K562 (cell line): Measurements from ENCODE around the gene GRIK5. TPM values are rescaled to one million over a fixed set of nuclear protein-coding genes. Genes with fewer than 3 reads are reported as not detected.

ENCODE experiments used
- ARID1B ChIP-seq: fragments of 450-650 bp; IDR thresholded peaks from 2 replicates; pipeline ENCODE4 v1.6.1; 2016; ENCODE audit warnings: antibody characterized with exemption, mild to moderate bottlenecking, inconsistent platforms
- CBFB ChIP-seq: sonication (generic); formaldehyde crosslinking; IDR thresholded peaks from 2 replicates; pipeline ENCODE4 v1.4.0; 2020; ENCODE audit warnings: mild to moderate bottlenecking, missing genetic modification reagents
- CREBBP ChIP-seq: IDR thresholded peaks from one replicate; pipeline ENCODE4 v1.6.1; 2012; ENCODE audit warnings: low read depth, mild to moderate bottlenecking, control low read depth, inconsistent platforms, low read length
- CREM ChIP-seq: IDR thresholded peaks from 2 replicates; pipeline ENCODE4 v1.6.1; 2014; ENCODE audit warnings: antibody characterized with exemption, low read depth
- CUX1 ChIP-seq: fragments of 200-800 bp; sonication (Bioruptor generic); IDR thresholded peaks from 2 replicates; pipeline ENCODE4 v1.6.1; 2016; ENCODE audit warnings: missing genetic modification characterization, missing compliant biosample characterization
- FOXJ3 ChIP-seq: sonication (generic); formaldehyde crosslinking; IDR thresholded peaks from 2 replicates; pipeline ENCODE4 v1.4.0; 2020; ENCODE audit warnings: mild to moderate bottlenecking, missing genetic modification reagents
- HDAC2 ChIP-seq: fragments of 450-650 bp; IDR thresholded peaks from 2 replicates; pipeline ENCODE4 v1.6.1; 2016; ENCODE audit warnings: mild to moderate bottlenecking
- NR0B1 ChIP-seq: fragments of 450-650 bp; IDR thresholded peaks from one replicate; pipeline ENCODE4 v1.6.1; 2018; ENCODE audit warnings: mild to moderate bottlenecking, moderate library complexity; ENCODE audit not compliant: partially characterized antibody
- RUNX1 ChIP-seq: sonication (generic); IDR thresholded peaks from 2 replicates; pipeline ENCODE4 v1.6.1; 2016; ENCODE audit warnings: antibody characterized with exemption, low read depth
- SMAD3 ChIP-seq: fragments of 450-650 bp; formaldehyde crosslinking; conservative IDR thresholded peaks from 2 replicates; pipeline ENCODE4 v1.4.0; 2020; ENCODE audit warnings: mild to moderate bottlenecking
- TRIM28 ChIP-seq: fragments of 450-650 bp; IDR thresholded peaks from 2 replicates; pipeline ENCODE4 v1.6.1; 2017
- XRCC5 ChIP-seq: fragments of 200-400 bp; formaldehyde crosslinking; IDR thresholded peaks from 2 replicates; pipeline ENCODE4 v1.6.1; 2017; ENCODE audit warnings: low read depth, mild to moderate bottlenecking, low read length
- ZNF140 ChIP-seq: fragments of 250-450 bp; sonication (Bioruptor Pico); IDR thresholded peaks from 2 replicates; pipeline ENCODE4 v1.8.0; 2021; ENCODE audit warnings: moderate library complexity, mild to moderate bottlenecking, inconsistent platforms
- ZNF398 ChIP-seq: fragments of 250-450 bp; sonication (Bioruptor Pico); IDR thresholded peaks from 2 replicates; pipeline ENCODE4 v1.8.0; 2021; ENCODE audit warnings: moderate library complexity, mild to moderate bottlenecking, inconsistent platforms
- ZNF668 ChIP-seq: fragments of 250-450 bp; sonication (Bioruptor Pico); IDR thresholded peaks from 2 replicates; pipeline ENCODE4 v1.8.0; 2022; ENCODE audit warnings: mild to moderate bottlenecking, inconsistent platforms
- polyA plus RNA-seq, 8 experiments: library from polyadenylated mRNA; depleted of rRNA in 4 of 8; stranded (reverse) in 5 of 8; unstranded in 3 of 8; fragments of >200 nt; fragmentation: Nextera tagmentation in 2 of 8; fragmentation: Illumina TruSeq in 1 of 8; extraction: Ambion mirVana in 2 of 8; extraction: Trizol in 1 of 8; gene quantifications; 2 replicates each; pipeline versions ENCODE4 v1.2.1 to v1.2.3, GENCODE V29; 2011 to 2014; ENCODE audit warnings: inconsistent platforms in 1 of 8, missing spikeins in 1 of 8
- total RNA-seq, 7 experiments: library from RNA; depleted of rRNA in 6 of 7; stranded (reverse); fragments of >200 nt in 6 of 7; fragmentation: Illumina TruSeq in 2 of 7; extraction: Trizol in 2 of 7; gene quantifications; 2 replicates each; pipeline versions ENCODE4 v1.2.1 to v1.2.3, GENCODE V29; 2011 to 2021; ENCODE audit warnings: low replicate concordance in 1 of 7

The GRIK5 gene
- total and polyA plus RNA-seq, 9 of the 15 experiments (the other 6 are each of a cell fraction or from before 2014, with no cell fraction given), result 0.04 to 0.55 (median 0.27) TPM; not detected in 2

- TF ChIP-seq CBFB (CRISPR knock-in tag) (no peak), RUNX1 (no peak), SMAD3 (CRISPR knock-in tag) (peak; percentile 91), ARID1B (peak; percentile 74), NR0B1 (no peak), CREBBP (no peak), XRCC5 (no peak), ZNF140 (CRISPR knock-in tag) (no peak), CUX1 (CRISPR knock-in tag) (no peak), ZNF398 (CRISPR knock-in tag) (no peak), CREM (no peak), FOXJ3 (CRISPR knock-in tag) (no peak), TRIM28 (no peak), ZNF668 (CRISPR knock-in tag) (peak; percentile 65; the same call in 1 of the 2 replicates), HDAC2 (peak; percentile 76)
These were observed 59.5 kb downstream of the GRIK5 start (continued) for GRCh38 chr19:42010245-42011126.
